Smooth muscle cell (in vitro differentiated cells): Measurements from ENCODE around the gene MORF4L1. TPM values are rescaled to one million over a fixed set of nuclear protein-coding genes. Genes with fewer than 3 reads are reported as not detected.

Experiments
- DNase-seq: peaks from one replicate; lab custom pipeline; 2025; ENCODE audit not compliant: unreplicated experiment; lab: John Stamatoyannopoulos, UW
- H2AFZ ChIP-seq: fragments of 200-600 bp; sonication (generic); 2 replicates; pipeline ENCODE4 v1.6.0; 2016; ENCODE audit warnings: antibody characterized with exemption, low read depth, mild to moderate bottlenecking
- H3F3A ChIP-seq: fragments of 200-600 bp; sonication (generic); 2 replicates; pipeline ENCODE4 v1.6.0; 2017; ENCODE audit warnings: antibody characterized with exemption, low read depth
- H3K27ac ChIP-seq: fragments of 200-600 bp; sonication (generic); 2 replicates; pipeline ENCODE4 v1.5.1; 2016; ENCODE audit warnings: low read depth, mild to moderate bottlenecking
- H3K27me3 ChIP-seq: fragments of 200-600 bp; sonication (generic); 2 replicates; pipeline ENCODE4 v1.6.1; 2016; ENCODE audit warnings: low read depth, mild to moderate bottlenecking
- H3K36me3 ChIP-seq: fragments of 200-600 bp; sonication (generic); 2 replicates; pipeline ENCODE4 v1.5.1; 2016; ENCODE audit warnings: low read depth
- H3K4me1 ChIP-seq: fragments of 200-600 bp; sonication (generic); 2 replicates; pipeline ENCODE4 v1.5.1; 2016; ENCODE audit warnings: low read depth
- H3K4me2 ChIP-seq: fragments of 200-600 bp; sonication (generic); 2 replicates; pipeline ENCODE4 v1.6.0; 2016; ENCODE audit warnings: mild to moderate bottlenecking
- H3K4me3 ChIP-seq: fragments of 200-600 bp; sonication (generic); 2 replicates; pipeline ENCODE4 v1.5.1; 2016; ENCODE audit warnings: mild to moderate bottlenecking
- H3K79me2 ChIP-seq: fragments of 200-600 bp; sonication (generic); 2 replicates; pipeline ENCODE4 v1.6.0; 2016; ENCODE audit warnings: low read depth, mild to moderate bottlenecking
- H3K9ac ChIP-seq: fragments of 200-600 bp; sonication (generic); 2 replicates; pipeline ENCODE4 v1.6.0; 2016; ENCODE audit warnings: low read depth
- H3K9me3 ChIP-seq: fragments of 200-600 bp; sonication (generic); replicated peaks from 2 replicates; pipeline ENCODE4 v1.5.1; 2016; ENCODE audit warnings: low read depth
- H4K20me1 ChIP-seq: fragments of 200-600 bp; sonication (generic); 2 replicates; pipeline ENCODE4 v1.6.0; 2016; ENCODE audit warnings: low read depth
- WGBS: methylation state at CpG from one replicate; pipeline ENCODE4 v1.1.7; 2016; ENCODE audit warnings: low lambda C conversion rate; 5-methylcytosine and 5-hydroxymethylcytosine counted together
- polyA plus RNA-seq: library from polyadenylated mRNA; unstranded; fragments of >200 nt; fragmentation: Nextera tagmentation; extraction: Ambion mirVana; gene quantifications from 2 replicates; pipeline ENCODE4 v1.2.1, GENCODE V29; 2016
- small RNA-seq: library from RNA; depleted of rRNA; stranded (forward); fragments of <200 nt; gene quantifications from one replicate; pipeline ENCODE3, GENCODE V24; 2014
- total RNA-seq: library from RNA; depleted of rRNA; stranded (reverse); fragments of >200 nt; gene quantifications from 2 replicates; pipeline ENCODE4 v1.2.3, GENCODE V29; 2014
- TF ChIP-seq, protein P1 (sequence below): fragments of 200-600 bp; sonication (generic); IDR thresholded peaks from 2 replicates; pipeline ENCODE4 v1.5.1; 2017; ENCODE audit warnings: borderline replicate concordance, mild to moderate bottlenecking, antibody characterized with exemption; ENCODE audit not compliant: insufficient read depth, poor library complexity, severe bottlenecking

Gene MORF4L1
- total and polyA plus RNA-seq, 2 experiments from 2014 or later, result 399 to 457 TPM

DNA sequence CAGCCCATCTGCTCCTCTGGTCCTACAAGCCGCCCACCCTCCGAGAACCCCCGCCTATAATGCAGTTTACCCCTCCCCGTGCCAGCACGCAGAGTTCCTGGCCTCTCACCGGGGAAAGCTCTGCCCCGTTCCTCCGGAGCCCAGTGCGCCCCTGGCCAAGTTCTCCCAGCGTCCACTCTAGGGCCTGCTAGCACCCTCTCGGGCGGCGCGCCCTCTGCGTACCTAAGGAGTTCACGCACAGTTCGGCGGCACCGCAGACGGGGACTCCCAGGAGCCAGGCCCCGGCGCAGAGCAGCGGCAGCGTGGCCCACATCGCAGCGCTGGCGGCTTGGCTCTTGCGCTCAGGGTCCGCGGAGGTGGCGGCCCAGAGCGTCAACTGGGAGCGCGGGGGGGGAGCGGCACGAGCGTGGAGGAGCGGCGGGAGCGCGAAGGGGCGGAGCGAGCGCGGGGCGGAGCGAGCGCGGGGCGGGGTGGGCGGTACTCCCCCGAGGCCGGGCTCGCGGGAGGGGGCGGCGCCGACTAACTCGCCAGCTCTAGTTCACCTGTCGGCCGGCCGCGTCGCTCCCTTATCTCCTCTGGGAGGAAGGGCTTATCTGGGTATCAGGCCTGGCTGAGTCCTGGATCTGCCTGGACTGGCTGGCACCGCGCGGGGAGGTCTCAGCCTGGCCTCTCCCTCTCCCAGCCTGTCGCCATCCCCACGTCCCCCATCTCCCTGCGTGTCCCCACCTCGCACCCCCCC lies 72.1 kb downstream of the MORF4L1 start, which contains the start of gene CTSH:
Gene CTSH, minus strand, starts transcription at position 378 of the 739 bp plus-strand sequence. Its CDS starts 65 bp downstream, at position 313.
- Histone ChIP-seq H3K4me3 (peak within 1 kb of the TSS; percentile 59), H3K27ac (no peak within 1 kb of the TSS)
- WGBS, result 4% methylated on average over 30 of the region's 71 CpGs

DNA sequence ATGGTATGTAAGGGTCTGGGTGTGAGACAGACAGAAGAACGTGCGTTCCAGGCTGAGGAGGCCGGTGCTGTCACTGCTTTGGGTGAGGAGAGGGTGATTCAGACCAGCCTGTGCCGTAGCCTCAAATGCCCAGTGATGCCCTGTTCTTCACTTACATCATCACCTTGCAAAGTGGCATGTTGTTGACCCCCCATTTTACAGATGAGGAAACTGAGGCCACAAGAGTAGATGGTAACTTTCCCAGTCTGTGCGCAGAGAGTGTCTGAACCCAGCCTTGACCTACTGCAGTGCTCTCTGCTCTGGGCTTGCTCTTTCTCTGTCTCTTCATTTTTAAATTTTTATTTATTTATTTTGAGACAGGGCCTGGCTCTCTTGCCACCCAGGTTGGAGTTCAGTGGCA lies 73.8 kb downstream of the MORF4L1 start:
- no peaks in the 10 kb centered on the region for H3K4me1 ChIP-seq
- no peak for DNase-seq
- H3K4me2 ChIP-seq, result no peak overlapping the region
- no peaks in the 10 kb centered on the region for H3K79me2 ChIP-seq
- no peaks in the 10 kb centered on the region for H3K36me3 ChIP-seq
- TF ChIP-seq, protein P1, sequence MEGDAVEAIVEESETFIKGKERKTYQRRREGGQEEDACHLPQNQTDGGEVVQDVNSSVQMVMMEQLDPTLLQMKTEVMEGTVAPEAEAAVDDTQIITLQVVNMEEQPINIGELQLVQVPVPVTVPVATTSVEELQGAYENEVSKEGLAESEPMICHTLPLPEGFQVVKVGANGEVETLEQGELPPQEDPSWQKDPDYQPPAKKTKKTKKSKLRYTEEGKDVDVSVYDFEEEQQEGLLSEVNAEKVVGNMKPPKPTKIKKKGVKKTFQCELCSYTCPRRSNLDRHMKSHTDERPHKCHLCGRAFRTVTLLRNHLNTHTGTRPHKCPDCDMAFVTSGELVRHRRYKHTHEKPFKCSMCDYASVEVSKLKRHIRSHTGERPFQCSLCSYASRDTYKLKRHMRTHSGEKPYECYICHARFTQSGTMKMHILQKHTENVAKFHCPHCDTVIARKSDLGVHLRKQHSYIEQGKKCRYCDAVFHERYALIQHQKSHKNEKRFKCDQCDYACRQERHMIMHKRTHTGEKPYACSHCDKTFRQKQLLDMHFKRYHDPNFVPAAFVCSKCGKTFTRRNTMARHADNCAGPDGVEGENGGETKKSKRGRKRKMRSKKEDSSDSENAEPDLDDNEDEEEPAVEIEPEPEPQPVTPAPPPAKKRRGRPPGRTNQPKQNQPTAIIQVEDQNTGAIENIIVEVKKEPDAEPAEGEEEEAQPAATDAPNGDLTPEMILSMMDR, result no peak
- no peak overlapping the region for H3K9ac ChIP-seq
- H3F3A ChIP-seq, result no peaks in the 10 kb centered on the region
- H3K27me3 ChIP-seq, result no peaks in the 10 kb centered on the region
- H3K9me3 ChIP-seq, result no peaks in the 10 kb centered on the region
- H3K4me3 ChIP-seq, result no peak overlapping the region
- H4K20me1 ChIP-seq, result no peaks in the 10 kb centered on the region
- H3K27ac ChIP-seq, result no peak overlapping the region
- H2AFZ ChIP-seq, result no peak overlapping the region
- 89% methylated on average over 5 of the region's 5 CpGs for WGBS

More for the DNA sequence above, 72.1 kb downstream of the MORF4L1 start, which contains the start of gene CTSH:
- peak within 1 kb of the TSS; percentile 95 for H3K4me2 ChIP-seq
- H3K79me2 ChIP-seq, result no peaks in the 10 kb centered on the region
- no peaks in the 10 kb centered on the region for H3K27me3 ChIP-seq
- peak; percentile 20 for DNase-seq
- no peaks in the 10 kb centered on the region for H3K36me3 ChIP-seq
- no peaks in the 10 kb centered on the region for H3K9me3 ChIP-seq
- no peaks in the 10 kb centered on the region for H3K4me1 ChIP-seq
- peak within 1 kb of the TSS; percentile 46 for H2AFZ ChIP-seq
- no peak within 1 kb of the TSS for H3K9ac ChIP-seq
- no peaks in the 10 kb centered on the region for H3F3A ChIP-seq
- no peaks in the 10 kb centered on the region for H4K20me1 ChIP-seq
- TF ChIP-seq, protein P1, result no peak

DNA sequence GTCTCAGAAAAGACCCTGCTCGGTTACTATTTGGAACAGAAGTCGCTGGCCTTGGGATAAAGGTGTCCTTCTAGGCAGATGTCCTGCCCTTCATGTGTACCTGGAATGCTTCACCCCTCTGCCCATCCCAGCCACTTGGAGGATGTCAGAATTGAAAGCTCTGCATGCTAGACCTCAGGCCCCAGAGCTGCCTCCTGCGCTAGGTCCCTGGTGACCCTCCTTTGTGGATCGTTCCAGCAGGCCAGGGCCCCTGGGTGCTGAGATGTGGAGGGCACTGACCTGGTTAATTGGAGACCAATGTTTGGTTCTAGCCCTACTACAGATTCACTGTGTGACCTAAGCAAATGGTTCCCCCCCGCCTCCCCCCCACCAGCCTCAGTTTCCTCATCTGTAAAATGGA lies 74.8 kb downstream of the MORF4L1 start:
- Histone ChIP-seq H3K79me2 (no peaks in the 10 kb centered on the region), H3K27ac (no peak overlapping the region), H4K20me1 (no peaks in the 10 kb centered on the region), H3F3A (no peaks in the 10 kb centered on the region), H3K4me3 (no peak overlapping the region), H2AFZ (no peak overlapping the region), H3K9ac (no peak overlapping the region), H3K4me1 (no peaks in the 10 kb centered on the region), H3K9me3 (no peaks in the 10 kb centered on the region), H3K36me3 (no peaks in the 10 kb centered on the region), H3K4me2 (no peak overlapping the region), H3K27me3 (no peaks in the 10 kb centered on the region)
- DNase-seq, result no peak
- TF ChIP-seq, protein P1, result no peak
- 95% methylated on average over 5 of the region's 5 CpGs for WGBS

Small RNA genes within 50 kb of the gene (small RNA-seq; reads per million reads assigned to genes)
- 0.16 reads per million for gene RNU6-415P

Other genes with a start within 250 kb of the MORF4L1 start
- not detected in 2 replicates for gene CHRNB4, start 231.7 kb upstream of the MORF4L1 start, total RNA-seq
- gene CHRNB4, start 231.7 kb upstream of the MORF4L1 start, polyA plus RNA-seq, result not detected in 2 replicates
- 9.6 and 11.2 TPM in 2 replicates for gene ADAMTS7, start 61.4 kb upstream of the MORF4L1 start, total RNA-seq
- gene ADAMTS7, start 61.4 kb upstream of the MORF4L1 start, polyA plus RNA-seq, result 7.8 and 11.0 TPM in 2 replicates
- gene CTSH, start 72.2 kb downstream of the MORF4L1 start, total RNA-seq, result 24.7 and 38.5 TPM in 2 replicates
- gene CTSH, start 72.2 kb downstream of the MORF4L1 start, polyA plus RNA-seq, result 19.0 and 23.4 TPM in 2 replicates
- 0.22 TPM in 1 of 2 replicates, not detected in the other for gene RASGRF1, start 217.9 kb downstream of the MORF4L1 start, total RNA-seq
- 0.17 TPM in 1 of 2 replicates, not detected in the other for gene RASGRF1, start 217.9 kb downstream of the MORF4L1 start, polyA plus RNA-seq